UCSD-AML1 (cell line): Measurements from ENCODE around the gene ABI1.
A peak's percentile ranks its signal among the peaks of the same experiment; 100 is the strongest.
"Not testable (repeated sequence)": the region's sequence is repeated elsewhere in the genome, so short reads cannot be mapped to it uniquely, and the experiment has no call there.

Experiments used
- DNase-seq: peaks from one replicate; lab custom pipeline; 2025; ENCODE audit not compliant: unreplicated experiment; lab: John Stamatoyannopoulos, UW

ABI1 gene

DNA sequence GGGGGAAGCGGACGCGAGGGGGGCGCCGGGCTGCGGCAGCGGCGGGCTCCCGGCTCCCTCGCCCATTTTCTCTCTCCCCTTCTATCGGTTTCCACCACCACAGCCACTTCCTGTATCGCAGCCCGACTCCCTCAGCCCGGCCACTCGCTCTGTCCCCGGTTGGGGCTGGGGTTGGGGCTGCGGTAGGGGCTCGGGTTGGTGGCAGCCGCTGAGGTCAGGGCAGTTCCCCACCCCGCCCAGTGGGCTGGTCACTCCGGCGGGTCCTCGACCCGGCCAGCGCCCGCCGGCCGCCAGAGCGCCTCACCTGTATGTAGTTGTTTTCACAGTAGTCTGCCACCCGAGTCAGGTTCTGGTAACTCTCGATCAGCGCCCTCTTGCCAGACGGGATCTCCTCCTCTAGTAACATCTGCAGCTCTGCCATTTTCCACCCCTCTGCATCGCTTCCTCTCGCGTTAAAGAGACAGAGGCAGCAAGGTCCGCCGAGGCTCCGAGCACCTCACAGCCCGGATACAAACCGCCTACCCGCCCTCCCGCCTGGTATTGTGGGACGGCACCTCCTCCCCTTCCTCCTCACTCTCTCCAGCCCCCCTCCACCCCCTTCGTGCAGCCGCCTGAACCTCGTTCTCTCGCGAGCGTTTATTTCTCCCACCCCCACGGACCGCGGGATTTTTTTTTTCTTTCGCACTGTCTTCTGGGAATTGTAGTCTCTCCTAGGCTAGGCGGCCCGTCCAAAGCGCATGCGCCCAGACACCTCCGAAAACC lies at the start of gene ABI1:
ABI1 (minus strand) TSS at position 516 of the 762 bp plus-strand sequence; CDS start at position 421, 95 bp downstream.
- DNase-seq: peak; percentile 98

DNA sequence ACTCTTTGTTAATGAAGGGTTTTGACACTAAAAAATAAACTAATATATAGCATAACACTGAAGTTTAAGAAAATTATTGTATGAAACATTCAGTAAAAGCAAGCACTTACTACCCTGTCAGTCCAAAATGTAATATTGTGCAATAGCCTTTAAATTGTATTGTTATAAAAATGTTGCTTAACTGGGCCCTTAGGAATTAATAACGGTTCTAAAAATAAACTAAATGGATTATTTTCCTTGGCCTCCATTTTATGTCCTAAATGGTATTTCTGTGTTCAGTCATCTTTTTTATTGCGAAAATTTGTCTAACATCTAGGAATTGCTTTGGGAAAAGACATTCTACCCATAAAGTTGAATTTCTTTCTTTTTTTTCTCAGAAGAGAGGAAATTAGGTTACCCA lies 49.0 kb upstream of the ABI1 start:
- DNase-seq: no peak

DNA sequence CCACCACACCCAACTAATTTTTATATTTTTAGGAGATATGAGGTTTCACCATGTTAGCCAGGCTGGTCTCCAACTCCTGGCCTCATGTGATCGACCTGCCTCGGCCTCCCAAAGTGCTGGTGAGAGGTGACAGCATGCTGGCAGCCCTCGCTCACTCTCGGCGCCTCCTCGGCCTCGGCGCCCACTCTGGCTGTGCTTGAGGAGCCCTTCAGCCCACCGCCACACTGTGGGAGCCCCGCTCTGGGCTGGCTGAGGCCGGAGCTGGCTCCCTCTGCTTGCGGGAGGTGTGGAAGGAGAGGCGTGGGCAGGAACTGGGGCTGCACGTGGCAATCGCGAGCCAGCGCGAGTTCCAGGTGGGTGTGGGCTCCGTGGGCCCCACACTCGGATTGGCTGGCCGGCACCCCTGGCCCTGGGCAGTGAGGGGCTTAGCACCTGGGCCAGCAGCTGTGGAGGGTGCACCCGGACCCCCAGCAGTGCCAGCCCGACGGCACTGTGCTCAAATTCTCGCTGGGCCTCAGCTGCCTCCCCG lies 44.6 kb upstream of the ABI1 start:
- not testable (repeated sequence) for DNase-seq

DNA sequence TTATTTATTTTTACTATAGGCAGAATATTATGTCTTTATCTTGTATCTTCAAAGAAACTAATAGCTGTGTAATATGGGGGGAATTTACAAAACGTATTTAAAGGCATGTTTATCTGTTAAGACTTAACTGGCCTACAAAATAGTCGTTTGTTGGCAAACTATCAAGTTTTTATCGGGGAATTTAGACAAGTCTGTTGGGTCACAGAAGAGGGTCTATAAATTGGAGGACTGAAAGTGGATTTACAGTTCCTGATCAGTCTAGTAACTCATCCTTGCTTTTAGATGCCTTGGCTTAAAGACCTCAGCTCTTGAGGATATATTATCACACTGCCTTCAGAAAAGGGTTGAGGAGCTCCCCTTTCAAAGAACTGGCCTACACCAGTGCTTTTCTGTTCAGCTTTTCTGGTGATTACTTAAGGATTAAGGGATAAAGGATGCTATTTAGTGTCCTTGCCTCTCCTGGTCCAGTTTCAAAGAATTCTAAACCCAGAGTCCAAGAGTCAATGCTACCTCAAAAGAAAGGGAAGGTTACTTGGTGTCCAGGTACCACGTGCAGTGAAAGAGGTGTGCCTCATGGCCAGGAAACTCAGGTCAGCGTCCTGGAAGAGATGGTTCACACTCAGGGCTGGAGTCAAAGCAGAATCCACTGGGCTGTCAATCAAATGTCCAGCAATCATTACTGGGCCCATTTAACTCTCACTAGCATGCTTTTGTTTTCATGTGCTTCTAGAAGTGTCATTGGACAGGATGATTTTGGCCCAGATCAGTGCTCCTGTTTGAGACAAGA lies 42.9 kb upstream of the ABI1 start:
- DNase-seq: no peak

DNA sequence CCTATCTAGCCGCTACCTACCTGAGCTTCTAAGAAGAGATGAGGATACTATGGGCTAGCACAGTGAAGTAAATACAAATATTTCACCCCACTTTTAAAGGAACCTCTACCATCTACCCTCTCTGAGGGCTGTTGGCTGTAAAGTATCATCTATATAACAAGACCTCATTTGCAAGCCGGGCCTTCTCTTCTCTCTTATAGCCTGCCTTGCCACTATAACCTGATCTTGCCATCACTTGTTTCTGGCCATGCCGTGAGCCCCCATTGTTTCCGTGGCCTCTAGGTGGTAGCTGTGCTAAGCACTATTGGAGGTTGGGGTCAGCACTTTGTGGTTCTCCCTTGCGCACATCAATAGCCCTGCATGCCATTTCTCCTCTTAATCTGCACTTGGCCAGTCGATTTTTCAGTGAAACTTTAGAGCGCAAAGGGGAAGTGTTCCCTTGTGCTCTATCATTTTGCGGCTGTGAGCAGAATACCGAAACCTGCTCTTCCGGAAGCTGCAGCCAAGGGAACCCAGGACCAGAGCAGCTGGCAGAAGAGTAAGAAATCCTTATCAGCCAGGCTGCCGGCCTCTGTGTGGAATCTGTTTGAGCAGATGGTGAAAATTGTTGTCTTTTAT lies 31.7 kb upstream of the ABI1 start:
- not testable (repeated sequence) for DNase-seq

DNA sequence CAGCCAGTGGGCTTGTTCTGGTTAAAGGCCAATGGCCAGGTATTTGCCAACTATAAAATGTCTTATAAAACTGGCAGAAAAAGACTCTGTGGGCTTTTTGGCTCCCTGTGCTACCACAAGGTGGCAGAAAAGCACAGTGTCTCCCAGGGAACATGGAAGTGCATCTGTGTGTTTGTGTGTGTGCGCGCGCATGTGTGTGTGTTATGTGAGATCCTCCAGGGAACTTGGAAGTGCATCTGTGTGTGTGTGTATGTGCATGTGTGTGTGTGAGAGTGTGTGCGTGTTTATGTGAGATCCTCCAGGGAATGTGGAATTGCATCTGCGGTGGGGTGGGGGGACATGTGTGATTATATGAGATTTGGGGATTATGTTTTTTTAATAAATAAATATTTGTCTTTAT lies 30.2 kb upstream of the ABI1 start:
- peak; percentile 65 for DNase-seq

DNA sequence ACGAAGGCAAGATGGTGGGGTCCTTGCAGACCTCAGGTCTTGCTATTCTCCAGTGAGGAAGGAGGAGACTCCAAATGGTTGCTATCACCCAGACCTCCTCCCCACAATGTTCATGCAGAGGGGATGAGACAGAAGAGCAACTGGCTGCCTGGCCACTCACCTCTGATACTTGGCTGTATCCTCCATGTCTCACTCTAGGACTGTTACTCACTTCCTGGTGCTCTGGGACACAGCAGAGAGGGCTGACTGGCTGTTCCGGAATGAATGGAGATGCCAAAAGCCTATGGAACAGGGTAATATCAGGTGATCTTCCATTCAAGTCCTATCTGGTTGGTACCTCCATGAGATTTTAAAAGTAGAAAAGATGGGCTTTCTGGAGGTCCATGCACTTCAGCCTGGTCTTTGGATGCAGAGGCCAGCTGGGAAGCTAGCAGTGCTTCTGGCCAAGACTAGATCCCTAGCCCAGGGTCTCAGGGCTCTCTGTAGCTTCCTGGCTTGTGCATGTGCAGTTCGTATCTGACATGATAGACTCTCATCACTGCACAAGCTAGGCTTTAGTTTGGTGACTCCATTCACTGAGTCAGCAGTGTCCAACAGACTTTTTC lies 27.0 kb upstream of the ABI1 start:
- no peak for DNase-seq

DNA sequence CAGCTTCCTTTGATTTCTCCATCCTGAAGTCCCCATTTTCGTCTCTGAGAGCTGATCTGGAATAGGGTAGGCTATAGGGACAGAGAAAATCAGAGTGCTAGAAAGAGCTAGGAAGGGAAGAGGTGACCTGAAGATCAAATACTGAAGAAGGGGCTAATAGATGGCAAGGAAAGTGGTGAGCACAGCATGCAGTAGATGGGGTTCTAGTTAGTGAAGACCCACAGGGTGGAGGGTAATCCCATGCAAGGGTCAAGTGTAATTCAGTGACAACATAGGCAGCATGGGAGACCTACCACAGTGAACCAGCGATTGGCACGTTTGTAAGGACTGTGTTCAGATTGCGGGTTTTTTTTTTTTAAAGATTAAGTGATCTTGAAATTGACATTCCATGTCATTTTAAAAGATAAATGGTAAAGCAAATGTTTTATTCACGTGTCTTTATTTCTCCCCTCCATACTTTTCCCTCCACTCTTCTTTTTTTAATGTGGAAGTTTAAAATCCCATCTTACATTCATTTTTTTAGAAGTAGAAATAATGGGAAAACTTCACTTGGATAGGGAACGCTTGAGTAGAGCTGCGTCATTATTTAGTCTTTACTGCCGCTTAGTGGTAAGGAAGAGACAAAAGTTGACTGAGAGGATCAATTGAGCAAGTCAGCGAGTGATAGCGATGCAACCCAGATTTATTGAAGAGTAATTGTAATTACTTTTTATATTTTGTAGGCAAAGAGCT lies 21.0 kb upstream of the ABI1 start:
- no peak for DNase-seq

DNA sequence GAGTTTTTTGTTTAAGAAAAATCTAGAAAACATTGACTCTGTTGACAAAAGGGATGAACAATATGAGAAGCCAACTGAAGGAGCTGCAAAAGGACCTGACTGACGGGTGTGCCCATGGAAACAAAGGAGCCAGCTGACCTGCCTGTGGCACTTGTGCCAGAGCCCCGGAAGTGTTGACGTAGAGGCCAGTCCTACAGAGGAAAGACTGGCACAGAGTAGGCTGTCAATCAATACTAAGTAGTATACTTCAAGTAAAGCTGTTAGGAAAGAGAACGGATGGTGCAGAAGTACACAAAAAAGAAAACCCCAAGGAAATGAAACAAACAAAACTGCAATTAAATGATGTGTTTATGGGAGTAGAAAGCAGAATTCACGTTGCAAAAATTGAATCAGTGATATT lies 19.0 kb upstream of the ABI1 start:
- no peak for DNase-seq

DNA sequence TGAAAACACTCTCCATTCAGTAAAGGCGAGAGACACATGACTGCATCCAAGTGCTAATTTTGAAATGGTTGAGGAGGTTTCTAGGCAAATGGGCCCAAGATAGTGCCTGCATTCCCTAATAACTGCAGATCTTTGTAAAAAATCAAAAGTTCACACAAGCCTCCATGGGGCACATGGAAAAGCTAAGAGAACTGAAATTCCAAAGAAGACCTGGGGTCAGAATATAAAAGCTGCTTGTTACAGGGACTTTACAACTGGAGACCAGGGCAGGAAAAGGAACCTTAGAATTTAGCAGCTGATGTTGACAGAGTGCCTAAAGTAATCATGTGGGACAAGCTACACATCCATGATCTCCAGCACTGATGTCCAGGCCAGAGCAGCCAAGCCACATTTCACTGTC lies 10.0 kb upstream of the ABI1 start:
- no peak for DNase-seq

DNA sequence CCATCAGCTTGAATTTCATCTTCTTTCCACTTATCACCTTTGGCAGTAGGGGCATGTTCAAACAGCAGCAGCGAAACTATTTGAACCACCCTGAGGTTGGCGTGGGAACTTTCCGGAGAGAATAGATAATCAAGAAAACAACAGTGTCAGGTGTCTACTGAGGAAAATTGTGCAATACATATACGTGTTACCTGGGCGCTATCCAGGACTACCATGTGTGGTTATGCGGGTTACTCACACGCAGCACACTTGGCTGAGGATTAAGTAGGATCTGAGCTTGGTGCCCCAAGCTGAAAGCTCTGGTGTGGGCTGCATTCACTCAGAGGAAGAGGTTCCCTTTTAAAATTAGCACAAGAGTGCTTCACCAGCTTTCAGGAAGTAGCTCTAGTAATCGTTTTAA lies 8.8 kb upstream of the ABI1 start:
- DNase-seq: peak; percentile 41

DNA sequence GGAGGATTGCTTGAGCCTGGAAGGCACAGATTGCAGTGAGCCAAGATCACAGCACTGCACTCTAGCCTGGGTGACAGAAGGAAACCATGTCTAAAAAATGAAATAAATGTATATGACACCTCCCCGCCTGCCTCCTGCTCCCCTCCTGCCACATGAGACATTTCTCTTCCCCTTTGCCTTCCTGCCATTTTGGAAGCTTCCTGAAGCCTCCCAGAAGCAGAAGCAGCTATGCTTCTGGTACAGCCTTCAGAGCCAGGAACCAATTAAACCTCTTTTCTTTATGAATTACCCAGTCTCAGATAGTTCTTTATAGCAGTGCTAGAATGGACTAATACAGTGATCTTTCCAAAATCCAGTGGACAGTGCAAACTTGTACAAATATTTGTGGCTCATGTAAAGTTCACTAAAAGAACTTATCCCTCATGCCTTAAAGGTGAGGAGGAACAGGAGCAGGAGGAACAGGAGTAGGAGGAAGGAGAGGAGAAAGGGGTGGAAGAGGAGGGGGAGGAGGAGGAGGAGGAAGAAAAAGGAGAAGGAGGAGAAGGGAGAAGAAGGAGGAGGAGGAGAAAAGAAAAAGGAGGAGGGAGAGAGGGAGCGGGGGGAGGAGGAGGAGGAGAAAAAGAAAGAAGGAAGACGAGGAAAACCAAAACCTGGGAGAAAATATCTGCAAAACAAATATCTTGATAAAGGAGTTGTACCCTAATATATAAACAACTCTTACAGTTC lies 2.8 kb upstream of the ABI1 start:
- DNase-seq: no peak

DNA sequence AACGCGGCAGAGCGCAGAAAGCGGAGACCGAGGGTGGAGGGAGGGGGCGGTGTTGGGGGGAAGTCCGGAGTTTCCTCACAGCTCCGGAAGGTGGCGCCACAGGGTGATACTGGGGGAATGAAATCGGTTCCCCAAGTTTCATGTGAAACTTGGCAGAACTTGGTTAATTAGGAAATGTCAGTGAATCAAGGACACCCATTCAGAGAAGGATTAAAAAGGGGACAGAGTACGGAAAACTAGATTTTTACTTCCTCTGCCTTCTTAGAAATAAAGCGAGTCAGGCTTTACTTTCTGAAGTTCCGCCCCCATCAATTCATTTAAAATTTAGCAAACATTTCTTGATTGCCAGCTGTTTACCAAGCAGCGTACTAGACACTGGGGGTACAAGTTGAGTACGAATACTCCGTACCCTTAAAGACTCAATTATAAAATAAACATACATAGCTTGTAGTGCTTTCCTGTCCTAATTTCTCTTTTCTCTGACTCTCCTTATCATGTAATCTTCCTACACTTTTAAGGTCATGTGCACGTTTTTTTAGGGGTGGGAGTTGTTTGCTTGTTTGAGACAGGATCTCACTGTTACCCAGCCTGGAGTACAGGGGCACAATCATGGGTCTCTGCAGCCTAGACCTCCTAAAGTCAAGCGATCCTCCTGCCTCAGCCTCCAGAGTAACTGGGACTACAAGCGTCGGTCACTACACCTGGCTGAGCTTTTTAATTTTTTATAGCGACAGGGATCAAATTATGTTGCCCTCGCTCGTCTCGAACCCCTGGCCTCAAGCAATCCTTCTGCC lies 644 bp upstream of the ABI1 start:
- no peak for DNase-seq

DNA sequence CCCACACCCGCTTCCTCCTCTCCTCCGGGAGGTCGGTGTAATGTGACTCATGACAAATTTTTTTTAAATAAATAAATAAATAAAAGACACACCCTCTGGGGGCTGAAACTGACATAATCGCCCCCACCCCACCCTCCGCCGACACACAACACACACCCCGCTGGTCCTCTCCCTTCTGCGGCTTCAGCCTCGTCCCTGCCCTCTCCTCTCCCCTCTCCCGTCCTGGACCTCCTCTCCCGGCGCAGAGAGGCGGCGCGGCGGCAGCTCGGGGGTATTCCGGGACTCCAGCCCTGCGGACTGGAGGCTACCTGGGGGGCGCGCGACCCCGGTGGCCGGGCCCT lies 686 bp downstream of the ABI1 start:
- DNase-seq: peak; percentile 74

DNA sequence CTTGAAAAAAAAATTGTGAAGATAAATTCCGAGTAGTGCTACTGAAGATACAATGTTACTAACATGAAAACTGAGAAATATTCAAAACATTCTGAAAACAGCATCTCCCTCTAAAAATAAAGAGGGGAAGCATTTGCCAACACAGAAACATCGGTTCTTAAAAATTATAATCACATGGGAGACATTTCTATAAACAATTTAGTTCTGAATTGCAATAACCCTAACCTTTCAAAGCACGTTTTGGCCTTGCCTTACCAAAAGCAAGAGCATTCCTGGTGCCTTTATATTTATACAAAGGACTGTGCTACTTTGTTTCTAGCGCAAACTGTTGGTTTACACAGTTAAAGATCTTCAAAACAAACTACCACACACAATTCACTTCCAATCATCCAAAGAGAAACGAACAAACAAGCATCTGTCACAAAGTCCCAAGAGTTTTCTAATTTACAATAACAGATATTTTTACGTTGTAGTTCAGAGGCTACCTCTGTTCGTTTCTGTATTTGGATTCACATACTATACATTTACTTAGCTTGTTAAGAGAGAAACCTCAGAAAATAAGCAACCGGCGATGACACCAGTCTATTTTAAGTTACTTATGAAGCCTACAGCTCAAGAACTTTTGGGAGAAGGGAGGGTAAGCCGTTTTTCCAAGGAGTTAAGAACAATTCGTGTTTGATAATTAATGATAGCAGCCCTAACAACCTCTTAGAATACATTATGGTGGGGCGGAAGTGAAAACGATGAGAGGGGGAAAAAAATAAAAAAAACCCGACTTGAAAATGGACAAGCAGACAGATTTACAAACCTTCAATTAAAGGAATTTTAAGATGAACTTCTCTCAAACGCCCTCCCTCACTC lies 1.3 kb downstream of the ABI1 start:
- no peak for DNase-seq

DNA sequence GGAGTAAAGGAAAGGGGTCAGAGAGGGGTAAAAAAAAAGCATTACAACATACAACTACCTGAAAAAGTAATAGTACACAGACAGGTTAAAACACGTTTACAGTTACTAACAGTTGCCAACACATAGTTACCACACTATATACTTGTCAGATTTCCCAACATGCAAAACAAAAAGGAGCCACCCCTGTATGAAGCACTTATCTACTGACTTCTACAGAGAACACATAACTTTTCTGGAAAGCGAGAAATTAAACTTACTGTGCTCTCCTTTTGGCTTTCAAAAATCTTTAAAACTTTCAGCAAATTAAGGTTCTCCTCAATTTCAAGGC lies 2.1 kb downstream of the ABI1 start:
- DNase-seq: no peak

DNA sequence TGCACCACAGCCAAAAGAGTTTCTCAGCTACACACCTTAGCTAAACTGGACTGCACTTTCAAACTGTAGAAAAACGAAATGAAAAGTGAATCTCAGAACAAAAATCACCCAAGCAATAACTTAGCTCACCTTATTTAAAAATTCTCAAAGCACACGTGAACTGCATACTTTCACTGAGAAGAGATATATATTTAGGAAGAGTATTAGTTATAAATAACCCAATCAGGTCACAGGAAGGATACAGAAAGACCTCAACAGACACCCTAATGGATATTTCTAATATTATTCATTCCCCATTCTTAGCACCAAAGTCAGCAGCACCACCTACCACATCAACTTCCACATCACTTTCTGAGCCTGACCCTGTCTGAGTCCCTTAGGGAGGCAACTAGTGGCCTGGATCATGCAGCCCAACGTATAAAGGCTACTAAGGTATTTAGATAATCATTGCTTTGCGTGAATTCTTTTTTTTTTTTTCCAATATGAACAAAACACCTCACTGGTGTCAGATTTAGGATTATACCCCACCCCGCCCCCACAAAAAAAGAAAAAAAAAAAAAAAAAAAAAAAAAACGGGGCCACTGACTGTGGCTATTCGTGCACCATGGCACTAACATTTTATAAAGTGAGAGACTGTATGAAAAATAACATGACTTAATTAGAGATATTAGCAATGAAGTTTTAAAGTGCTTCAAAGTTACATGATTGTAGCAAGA lies 2.6 kb downstream of the ABI1 start:
- DNase-seq: no peak

DNA sequence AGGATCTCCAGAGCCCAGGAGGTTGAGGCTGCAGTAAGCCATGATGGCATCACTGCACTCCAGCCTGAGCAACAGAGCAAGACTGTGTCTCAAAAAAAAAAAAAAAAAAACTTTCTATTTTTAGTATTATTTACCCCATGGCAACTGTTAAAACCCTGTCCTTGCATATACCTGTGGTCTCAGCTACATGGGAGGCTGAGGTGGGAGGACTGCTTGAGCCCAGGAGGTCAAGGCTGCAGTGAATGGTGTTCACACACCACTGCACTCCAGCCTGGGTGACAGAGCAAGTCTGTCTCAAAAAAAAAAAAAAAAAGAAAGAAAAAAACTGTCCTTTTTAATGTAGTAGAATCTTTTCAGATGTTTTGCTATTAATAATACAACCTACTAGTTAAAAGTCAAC lies 3.2 kb downstream of the ABI1 start:
- DNase-seq: not testable (repeated sequence)
